Common myeloid progenitor, CD34-positive (primary cell): ENCODE results near the gene MMP11.

ENCODE experiments used
- CTCF ChIA-PET: fragments of 350-600 bp; sonication (Branson Sonifier 250); formaldehyde crosslinking; loops from one replicate; lab custom pipeline; 2021; ENCODE audit warnings: antibody characterized with exemption; lab: Charles Lee
- POLR2A ChIA-PET: fragments of 350-600 bp; sonication (Branson Sonifier 250); formaldehyde crosslinking; loops from one replicate; lab custom pipeline; 2021; ENCODE audit warnings: antibody characterized with exemption; lab: Charles Lee
- DNase-seq, 3 donors: peaks; one replicate each; pipeline versions ENCODE4 v3.0.0 to v3.0.0-alpha.2; 2013
- H3K27ac ChIP-seq, 2 experiments: 1 replicate in 1 of 2; 2 replicates in 1 of 2; pipeline ENCODE4 v1.7.0; 2013; ENCODE audit warnings: inconsistent platforms in 2 of 2, low read length in 2 of 2, mild to moderate bottlenecking in 2 of 2, low read depth in 1 of 2, moderate library complexity in 1 of 2; ENCODE audit not compliant: severe bottlenecking in 2 of 2, insufficient read depth in 1 of 2, poor library complexity in 1 of 2
- H3K27me3 ChIP-seq, 5 experiments: replicated peaks in 2 of 5; 1 replicate in 3 of 5; 2 replicates in 2 of 5; pipeline versions ENCODE4 v1.6.1 to v1.7.0; 2013; ENCODE audit warnings: low read length in 4 of 5, mild to moderate bottlenecking in 2 of 5, moderate library complexity in 2 of 5, inconsistent platforms in 1 of 5; ENCODE audit not compliant: insufficient read depth in 5 of 5, control insufficient read depth in 4 of 5
- H3K36me3 ChIP-seq, 4 experiments: 1 replicate in 2 of 4; 2 replicates in 2 of 4; pipeline versions ENCODE4 v1.6.1 to v1.7.0; 2013; ENCODE audit warnings: low read length in 3 of 4, control low read depth in 1 of 4, mild to moderate bottlenecking in 1 of 4; ENCODE audit not compliant: control insufficient read depth in 4 of 4, insufficient read depth in 4 of 4
- H3K4me1 ChIP-seq, 4 experiments: 1 replicate in 3 of 4; 2 replicates in 1 of 4; pipeline versions ENCODE4 v1.6.1 to v1.7.1; 2013; ENCODE audit warnings: low read length in 3 of 4, mild to moderate bottlenecking in 3 of 4, control low read depth in 1 of 4, inconsistent platforms in 1 of 4, moderate library complexity in 1 of 4; ENCODE audit not compliant: control insufficient read depth in 4 of 4, insufficient read depth in 4 of 4; ENCODE audit errors: control extremely low read depth in 1 of 4
- H3K4me3 ChIP-seq, 7 experiments: 1 replicate in 4 of 7; 2 replicates in 3 of 7; pipeline versions ENCODE4 v1.5.1 to v1.7.0; 2013; ENCODE audit warnings: mild to moderate bottlenecking in 7 of 7, low read length in 6 of 7, moderate library complexity in 6 of 7, inconsistent platforms in 2 of 7, low read depth in 2 of 7, control low read depth in 1 of 7; ENCODE audit not compliant: insufficient read depth in 4 of 7, control insufficient read depth in 1 of 7; ENCODE audit errors: extremely low read depth in 1 of 7
- H3K9me3 ChIP-seq, 5 experiments: 1 replicate in 4 of 5; 2 replicates in 1 of 5; pipeline versions ENCODE4 v1.6.1 to v1.7.1; 2013; ENCODE audit warnings: low read length in 4 of 5, mild to moderate bottlenecking in 2 of 5, inconsistent platforms in 1 of 5, low read depth in 1 of 5, moderate library complexity in 1 of 5; ENCODE audit not compliant: control insufficient read depth in 4 of 5, insufficient read depth in 2 of 5; ENCODE audit errors: control extremely low read depth in 1 of 5
- WGBS: methylation state at CpG from one replicate; pipeline ENCODE4 v1.1.5; 2013; ENCODE audit not compliant: insufficient coverage; 5-methylcytosine and 5-hydroxymethylcytosine counted together

Gene MMP11

GRCh38 chr22:23773483-23774113 is 949 bp downstream of the MMP11 start:
- WGBS: 94% methylated on average over 7 of the region's 7 CpGs
- no peak for DNase-seq
- H3K27ac ChIP-seq: no peak overlapping the region
- H3K36me3 ChIP-seq: no peaks in the 10 kb centered on the region
- CTCF ChIA-PET: interaction anchor here (0.8 to 3.0 kb wide), 5 partner anchors 11 to 76 kb away, joined by 3 to 18 read pairs (median 8); no protein-coding TSS in a partner anchor
- no peaks in the 10 kb centered on the region for H3K9me3 ChIP-seq
- H3K4me1 ChIP-seq: peaks cover 3 to 37% (median 28%) of the 10 kb centered on the region in 4 experiments
- peak overlapping the region in 2 of 7 experiments; percentile 19 to 70 for H3K4me3 ChIP-seq
- peaks cover 0 to 10% (median 0%) of the 10 kb centered on the region in 5 experiments for H3K27me3 ChIP-seq
- POLR2A ChIA-PET: interaction anchor here (0.6 kb wide), 1 partner anchor 9 kb away, joined by 7 read pairs; no protein-coding TSS in a partner anchor

GRCh38 chr22:23774114-23774921 is 1.7 kb downstream of the MMP11 start:
- no peaks in the 10 kb centered on the region for H3K36me3 ChIP-seq
- H3K27me3 ChIP-seq: peaks cover 0 to 10% (median 0%) of the 10 kb centered on the region in 5 experiments
- no peak overlapping the region for H3K4me3 ChIP-seq
- no peak for DNase-seq
- ChIA-PET CTCF (interaction anchor here (1.0 to 3.0 kb wide), 6 partner anchors 10 to 75 kb away, joined by 3 to 18 read pairs (median 8); partner anchors contain the start of gene SMARCB1), POLR2A (no interaction called here)
- H3K9me3 ChIP-seq: no peaks in the 10 kb centered on the region
- no peak overlapping the region for H3K27ac ChIP-seq
- 97% methylated on average over 11 of the region's 12 CpGs for WGBS
- peaks cover 3 to 30% (median 23%) of the 10 kb centered on the region in 4 experiments for H3K4me1 ChIP-seq

GRCh38 chr22:23774922-23775436 is 2.3 kb downstream of the MMP11 start:
- H3K27me3 ChIP-seq: peaks cover 0 to 10% (median 0%) of the 10 kb centered on the region in 5 experiments

GRCh38 chr22:23775779-23776375 is 3.2 kb downstream of the MMP11 start:
- Histone ChIP-seq H3K4me3 (no peak overlapping the region), H3K27ac (no peak overlapping the region), H3K27me3 (peaks cover 0 to 10% (median 0%) of the 10 kb centered on the region in 5 experiments), H3K36me3 (no peaks in the 10 kb centered on the region), H3K4me1 (peaks cover 2 to 18% (median 15%) of the 10 kb centered on the region in 4 experiments), H3K9me3 (no peaks in the 10 kb centered on the region)
- no peak for DNase-seq
- ChIA-PET CTCF (interaction anchor here (1.3 to 2.8 kb wide), 4 partner anchors 9 to 76 kb away, joined by 3 to 14 read pairs (median 6); no protein-coding TSS in a partner anchor), POLR2A (interaction anchor here (0.6 kb wide), 2 partner anchors 31 to 533 kb away, joined by 3 to 4 read pairs; no protein-coding TSS in a partner anchor)
- WGBS: 81% methylated on average over 3 of the region's 3 CpGs

More at GRCh38 chr22:23774922-23775436, 2.3 kb downstream of the MMP11 start:
- Histone ChIP-seq H3K4me3 (no peak overlapping the region), H3K36me3 (no peaks in the 10 kb centered on the region), H3K4me1 (peaks cover 2 to 24% (median 18%) of the 10 kb centered on the region in 4 experiments), H3K27ac (no peak overlapping the region), H3K9me3 (no peaks in the 10 kb centered on the region)
- WGBS: no CpG with 5 or more reads among the region's 2 CpGs
- no peak for DNase-seq
- ChIA-PET POLR2A (no interaction called here), CTCF (interaction anchor here (1.0 to 3.0 kb wide), 7 partner anchors 10 to 77 kb away, joined by 3 to 18 read pairs (median 8); partner anchors contain the start of gene SMARCB1)

- H3K4me1 ChIP-seq: peaks cover 0 to 15% (median 12%) of the 10 kb centered on the region in 4 experiments
- H3K27ac ChIP-seq: no peak overlapping the region
- WGBS: 100% methylated on average over 10 of the region's 11 CpGs
- H3K36me3 ChIP-seq: no peaks in the 10 kb centered on the region
- no peak for DNase-seq
- ChIA-PET POLR2A (no interaction called here), CTCF (interaction anchor here (0.6 to 2.8 kb wide), 7 partner anchors 8 to 554 kb away, joined by 3 to 14 read pairs (median 3); no protein-coding TSS in a partner anchor)
- H3K27me3 ChIP-seq: peaks cover 0 to 8% (median 0%) of the 10 kb centered on the region in 5 experiments
- no peaks in the 10 kb centered on the region for H3K9me3 ChIP-seq
- H3K4me3 ChIP-seq: no peak overlapping the region
Observed at GRCh38 chr22:23777776-23778576, 5.3 kb downstream of the MMP11 start.

- H3K4me3 ChIP-seq: no peak overlapping the region
- H3K36me3 ChIP-seq: no peaks in the 10 kb centered on the region
- no peak for DNase-seq
- peaks cover 0 to 3% (median 0%) of the 10 kb centered on the region in 5 experiments for H3K27me3 ChIP-seq
- H3K9me3 ChIP-seq: no peaks in the 10 kb centered on the region
- ChIA-PET CTCF (interaction anchor here (0.9 to 2.8 kb wide), 7 partner anchors 9 to 554 kb away, joined by 3 to 14 read pairs (median 5); partner anchors contain the start of gene C22orf15), POLR2A (no interaction called here)
- H3K27ac ChIP-seq: no peak overlapping the region
- whole genome bisulfite sequencing: 95% methylated on average over 3 of the region's 3 CpGs
- peaks cover 0 to 19% (median 13%) of the 10 kb centered on the region in 4 experiments for H3K4me1 ChIP-seq
Observed at GRCh38 chr22:23778577-23778900, 5.9 kb downstream of the MMP11 start.
